Activated CD4-positive, CD25-positive, alpha-beta regulatory T cell treated with anti-CD3 and anti-CD28 coated beads, Interleukin-2, amount 50 U/mL, for 72 hours (primary cell): Measurements from ENCODE around the gene CYFIP2.
"Not testable (repeated sequence)": the region's sequence is repeated elsewhere in the genome, so short reads cannot be mapped to it uniquely, and the experiment has no call there.

Experiments
- DNase-seq: peaks from one replicate; pipeline ENCODE4 v3.0.0; 2021

The CYFIP2 gene

DNA sequence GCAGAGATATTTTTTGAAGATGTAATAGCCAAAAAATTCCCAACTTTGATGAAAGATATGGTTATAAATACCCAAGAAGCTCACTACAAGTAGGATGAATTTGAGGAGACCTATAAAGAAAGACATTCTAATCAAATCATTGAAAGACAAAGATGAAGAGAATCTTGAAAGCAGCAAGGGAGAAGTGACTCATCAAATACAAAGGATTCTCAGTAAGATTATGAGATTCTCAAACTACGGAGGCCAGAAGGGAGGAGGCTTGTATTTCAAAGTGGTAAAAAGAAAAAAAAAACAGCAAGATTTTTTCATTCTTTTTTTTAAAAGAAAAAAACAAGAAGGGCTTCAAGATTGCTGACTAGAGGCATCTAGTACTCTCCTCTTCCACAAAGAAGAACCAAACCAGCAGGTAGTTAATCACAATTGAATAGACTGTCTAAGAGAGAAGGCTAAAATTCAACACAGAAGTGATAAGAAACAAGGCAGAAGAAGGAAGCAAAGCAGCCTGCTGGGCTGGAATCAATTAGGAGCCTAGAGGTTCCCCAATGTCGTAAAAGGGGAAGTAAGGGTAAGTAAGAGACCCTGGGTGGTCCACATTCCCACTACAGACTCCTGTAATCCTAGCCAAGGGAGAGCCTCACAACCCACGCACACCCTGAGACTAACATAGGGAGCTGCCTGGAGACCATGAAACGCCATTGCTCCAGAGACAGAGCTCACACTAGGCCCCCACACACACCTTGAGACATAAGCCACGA, 135.0 kb downstream of the CYFIP2 start:
- no peak for DNase-seq

DNA sequence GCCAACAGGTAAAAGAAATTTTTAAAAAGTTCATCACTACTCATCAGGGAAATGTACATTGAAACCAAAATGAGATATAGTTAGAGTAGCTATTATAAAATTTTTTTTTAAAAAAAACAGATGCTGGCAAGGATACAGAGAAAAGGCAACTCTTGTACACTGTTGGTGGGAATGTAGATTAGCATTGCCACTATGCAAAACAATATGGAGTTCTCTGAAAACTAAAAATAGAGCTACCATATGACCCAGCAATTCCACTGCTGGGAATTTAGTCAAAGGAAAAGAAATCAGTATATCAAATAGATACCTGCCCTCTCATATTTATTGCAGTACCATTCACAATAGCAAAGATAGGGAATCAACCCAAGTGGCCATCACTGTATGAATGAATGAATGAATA, 149.9 kb downstream of the CYFIP2 start:
- no peak for DNase-seq

DNA sequence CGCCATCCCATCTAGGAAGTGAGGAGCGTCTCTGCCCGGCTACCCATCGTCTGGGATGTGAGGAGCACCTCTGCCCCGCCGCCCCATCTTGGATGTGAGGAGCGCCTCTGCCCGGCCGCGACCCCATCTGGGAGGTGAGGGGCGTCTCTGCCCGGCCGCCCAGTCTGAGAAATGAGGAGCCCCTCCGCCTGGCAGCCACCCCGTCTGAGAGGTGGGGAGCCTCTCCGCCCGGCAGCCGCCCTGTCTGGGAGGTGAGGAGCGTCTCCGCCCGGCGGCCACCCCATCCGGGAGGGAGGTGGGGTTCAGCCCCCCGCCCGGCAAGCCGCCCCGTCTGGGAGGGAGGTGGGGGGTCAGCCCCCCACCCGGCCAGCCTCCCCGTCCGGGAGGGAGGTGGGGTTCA, 153.6 kb downstream of the CYFIP2 start:
- DNase-seq: not testable (repeated sequence)

DNA sequence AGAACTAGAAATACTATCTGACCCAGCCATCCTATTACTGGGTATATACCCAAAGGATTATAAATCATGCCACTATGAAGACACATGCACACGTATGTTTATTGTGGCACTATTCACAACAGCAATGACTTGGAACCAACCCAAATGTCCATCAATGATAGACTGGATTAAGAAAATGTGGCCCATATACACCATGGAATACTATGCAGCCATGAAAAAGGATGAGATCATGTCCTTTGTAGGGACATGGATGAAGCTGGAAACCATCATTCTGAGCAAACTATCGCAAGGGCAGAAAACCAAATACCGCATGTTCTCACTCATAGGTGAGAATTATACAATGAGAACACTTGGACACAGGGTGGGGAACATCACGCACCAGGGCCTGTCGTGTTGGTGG, 164.0 kb downstream of the CYFIP2 start:
- not testable (repeated sequence) for DNase-seq

DNA sequence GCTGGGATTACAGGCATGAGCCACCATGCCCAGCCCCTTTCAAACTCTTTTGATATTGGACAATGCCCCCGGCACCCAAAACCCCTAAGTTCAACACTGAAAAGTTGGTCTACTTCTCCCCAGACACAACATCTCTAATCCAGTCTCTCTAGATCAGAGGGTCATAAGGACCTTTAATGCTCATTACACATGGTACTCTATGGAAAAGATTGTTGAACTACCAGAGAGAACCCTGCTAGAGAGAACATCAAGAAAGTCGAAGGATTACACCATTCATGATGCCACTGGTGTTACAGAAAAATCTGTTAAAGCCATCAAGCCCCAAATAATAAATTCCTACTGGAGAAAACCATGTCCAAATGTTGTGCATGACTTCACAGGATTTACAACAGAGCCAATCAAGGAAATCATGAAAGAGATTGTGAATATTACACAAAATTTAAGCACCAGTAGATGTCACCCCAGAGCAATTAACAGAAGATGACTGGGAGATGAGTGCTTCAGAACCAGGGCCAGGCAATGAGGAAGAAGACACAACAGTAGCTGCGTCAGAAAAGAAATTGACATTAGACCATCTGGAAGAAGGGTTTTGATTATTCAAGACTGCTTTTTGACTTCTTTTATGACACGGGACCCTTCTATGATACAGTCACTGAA, 165.7 kb downstream of the CYFIP2 start:
- no peak for DNase-seq

DNA sequence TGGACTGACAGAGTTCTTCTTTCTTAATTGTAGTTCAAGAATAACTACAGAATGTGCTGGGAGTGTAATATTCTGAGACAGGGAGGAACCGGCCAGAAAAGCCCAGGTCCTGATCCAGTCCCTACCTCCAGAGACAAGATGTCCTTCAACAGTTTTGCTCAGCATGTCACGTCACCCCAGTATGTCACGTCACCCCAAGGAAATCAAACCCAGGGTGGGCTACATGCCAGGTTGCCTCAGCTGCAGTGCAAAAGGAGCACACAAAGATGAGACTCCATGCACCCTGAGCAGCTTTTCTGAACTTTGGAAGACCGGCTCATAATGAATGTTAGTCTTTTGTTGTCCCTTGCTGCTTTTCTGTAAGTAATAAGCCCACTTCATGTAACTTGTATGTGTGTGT, 168.2 kb downstream of the CYFIP2 start:
- DNase-seq: no peak

DNA sequence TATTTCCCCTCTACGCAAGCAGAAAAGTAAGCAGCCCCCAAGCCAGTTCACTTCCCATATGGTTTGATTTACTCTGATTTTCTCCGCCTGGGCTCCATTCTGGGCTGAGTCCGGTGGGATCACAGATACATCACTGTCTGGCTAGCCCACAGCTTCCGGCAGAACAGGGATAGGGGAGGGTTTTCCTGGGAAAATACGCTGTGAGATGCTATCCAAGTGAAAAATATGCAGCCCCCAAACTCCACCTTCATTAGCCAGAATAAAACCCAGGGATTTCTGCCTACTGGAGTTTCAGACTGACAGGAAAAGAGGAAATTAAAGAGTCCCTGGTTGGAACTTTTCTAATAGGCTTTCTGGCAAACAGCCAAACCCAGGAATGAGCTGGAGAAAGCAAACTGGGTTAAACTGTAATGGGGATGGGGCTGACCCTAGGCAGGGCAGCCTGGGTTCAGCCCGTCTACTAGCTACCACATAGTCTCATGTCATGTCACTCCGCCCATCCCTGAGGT, 177.2 kb downstream of the CYFIP2 start:
- DNase-seq: no peak

DNA sequence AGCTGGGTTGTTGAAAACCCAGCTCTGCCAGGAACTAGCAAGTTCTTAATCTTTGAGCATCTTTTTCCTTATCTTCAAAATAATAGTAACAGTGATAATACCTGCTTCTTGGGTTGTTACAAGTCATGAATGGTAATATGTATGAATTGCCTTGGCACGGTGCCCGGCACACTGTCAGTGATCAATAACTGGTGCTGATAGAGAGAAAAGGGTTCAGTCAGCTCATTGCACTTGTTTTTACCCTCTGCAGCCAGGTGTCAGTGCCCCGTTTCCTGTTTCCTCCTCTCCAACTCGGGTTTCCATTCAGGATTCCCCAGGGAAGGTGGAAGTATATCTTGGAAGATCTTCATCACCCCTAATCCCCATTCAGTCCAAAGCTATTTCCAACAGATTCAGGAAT, 178.3 kb downstream of the CYFIP2 start:
- DNase-seq: no peak
